GM12878 (cell line): ENCODE data around the gene DMKN. TPM values are rescaled to one million over a fixed set of nuclear protein-coding genes. Genes with fewer than 3 reads are reported as not detected.

Experiments used
- ASH2L ChIP-seq: fragments of 300-600, 200-600 bp; sonication (generic); IDR thresholded peaks from 2 replicates; pipeline ENCODE4 v1.6.1; 2017; ENCODE audit warnings: low read depth, mild to moderate bottlenecking, borderline replicate concordance
- CREM ChIP-seq: IDR thresholded peaks from 2 replicates; pipeline ENCODE4 v1.6.1; 2014; ENCODE audit warnings: antibody characterized with exemption, low read depth
- E2F8 ChIP-seq: fragments of 450-650 bp; IDR thresholded peaks from 2 replicates; pipeline ENCODE4 v1.6.1; 2018; ENCODE audit warnings: mild to moderate bottlenecking, low read depth, moderate library complexity; ENCODE audit not compliant: partially characterized antibody
- EGR1 ChIP-seq, 2 experiments: IDR thresholded peaks; 1 replicate in 1 of 2; 2 replicates in 1 of 2; pipeline ENCODE4 v1.6.1; 2011 to 2012; ENCODE audit warnings: low read depth in 2 of 2, low read length in 2 of 2, borderline replicate concordance in 1 of 2, mild to moderate bottlenecking in 1 of 2, moderate library complexity in 1 of 2
- EP300 ChIP-seq, 2 experiments: fragments of 150-350 bp in 1 of 2; IDR thresholded peaks; 2 replicates each; pipeline ENCODE4 v1.6.1; 2011 to 2012; ENCODE audit warnings: low read depth in 2 of 2, low read length in 2 of 2, borderline replicate concordance in 1 of 2, improper control_type of control experiment in 1 of 2, inconsistent platforms in 1 of 2; ENCODE audit not compliant: control insufficient read depth in 1 of 2
- ETV6 ChIP-seq, 2 experiments: fragments of 450-650 bp in 1 of 2; IDR thresholded peaks in 1 of 2; conservative IDR thresholded peaks in 1 of 2; 2 replicates each; pipeline ENCODE4 v1.6.1; 2014; ENCODE audit warnings: antibody characterized with exemption in 1 of 2, borderline replicate concordance in 1 of 2, low read depth in 1 of 2, mild to moderate bottlenecking in 1 of 2, moderate library complexity in 1 of 2
- FOXM1 ChIP-seq: IDR thresholded peaks from 2 replicates; pipeline ENCODE4 v1.6.1; 2012; ENCODE audit warnings: low read depth, mild to moderate bottlenecking, inconsistent platforms, low read length, moderate library complexity
- NBN ChIP-seq: fragments of 450-650 bp; IDR thresholded peaks from 2 replicates; pipeline ENCODE4 v1.6.1; 2016
- NR2C1 ChIP-seq: fragments of 450-650 bp; IDR thresholded peaks from 2 replicates; pipeline ENCODE4 v1.6.1; 2017; ENCODE audit warnings: antibody characterized with exemption, mild to moderate bottlenecking, moderate library complexity
- NR2C2 ChIP-seq: IDR thresholded peaks from 2 replicates; pipeline ENCODE4 v1.6.1; 2011; ENCODE audit warnings: borderline replicate concordance, low read depth; ENCODE audit not compliant: control insufficient read depth, insufficient read length
- NR2F1 ChIP-seq: fragments of 450-650 bp; conservative IDR thresholded peaks from 2 replicates; pipeline ENCODE4 v1.6.1; 2017; ENCODE audit warnings: mild to moderate bottlenecking
- PKNOX1 ChIP-seq: fragments of 450-650 bp; IDR thresholded peaks from 2 replicates; pipeline ENCODE4 v1.6.1; 2016; ENCODE audit warnings: mild to moderate bottlenecking
- POU2F2 ChIP-seq: IDR thresholded peaks from 3 replicates; pipeline ENCODE4 v1.6.1; 2011; ENCODE audit warnings: low read depth, mild to moderate bottlenecking, low read length, borderline replicate concordance
- RAD21 ChIP-seq: IDR thresholded peaks from 2 replicates; pipeline ENCODE4 v1.6.1; 2011; ENCODE audit warnings: mild to moderate bottlenecking, low read depth, low read length, moderate library complexity; ENCODE audit not compliant: insufficient read depth
- RELA ChIP-seq: fragments of 450-650 bp; IDR thresholded peaks from 2 replicates; pipeline ENCODE4 v1.8.0; 2014; ENCODE audit warnings: borderline replicate concordance; ENCODE audit not compliant: partially characterized antibody
- SMC3 ChIP-seq: IDR thresholded peaks from 2 replicates; pipeline ENCODE4 v1.6.1; 2011; ENCODE audit warnings: low read length, improper control_type of control experiment, borderline replicate concordance
- SP1 ChIP-seq: IDR thresholded peaks from one replicate; pipeline ENCODE4 v1.6.1; 2011; ENCODE audit warnings: low read depth, low read length
- SUPT20H ChIP-seq: IDR thresholded peaks from 2 replicates; pipeline ENCODE4 v1.6.1; 2011; ENCODE audit warnings: low read depth, mild to moderate bottlenecking, low read length, moderate library complexity, borderline replicate concordance; ENCODE audit not compliant: control insufficient read depth
- polyA plus RNA-seq, 11 experiments: library from polyadenylated mRNA; depleted of rRNA in 4 of 11; unstranded in 6 of 11; stranded (reverse) in 5 of 11; fragments of >200 nt; fragmentation: Nextera tagmentation in 4 of 11; fragmentation: Illumina TruSeq in 1 of 11; extraction: Ambion mirVana in 4 of 11; extraction: Trizol in 1 of 11; gene quantifications; 1 replicate in 1 of 11; 2 replicates in 10 of 11; pipeline versions ENCODE4 v1.2.1 to v1.2.3, GENCODE V29; 2011 to 2016; ENCODE audit warnings: inconsistent platforms in 2 of 11, missing spikeins in 2 of 11, low read depth in 1 of 11
- total RNA-seq, 4 experiments: library from RNA; depleted of rRNA in 3 of 4; stranded (reverse); fragments of >200 nt in 3 of 4; fragmentation: Illumina TruSeq in 1 of 4; extraction: Trizol in 1 of 4; gene quantifications; 2 replicates each; pipeline versions ENCODE4 v1.2.1 to v1.2.3, GENCODE V29; 2013 to 2021
- TF ChIP-seq, protein P1 (sequence below): IDR thresholded peaks from 2 replicates; pipeline ENCODE4 v1.6.1; 2011; ENCODE audit warnings: borderline replicate concordance, low read depth, mild to moderate bottlenecking, moderate library complexity, mixed read lengths, low read length; ENCODE audit not compliant: insufficient read depth; ENCODE audit errors: extremely low read length

The DMKN gene
- total and polyA plus RNA-seq, 10 of the 15 experiments (the other 5 are each of a cell fraction or from before 2014, with no cell fraction given) = 36.4 to 114 (median 58.6) TPM

- TF ChIP-seq NR2C1 (no peak), PKNOX1 (peak; percentile 62), RAD21 (peak; percentile 65), SP1 (peak; percentile 31), EP300 (IDR thresholded peaks at IDR 0.05; ENCODE audit: borderline replicate concordance in 1 of 2, control insufficient read depth in 1 of 2, low read depth in 2 of 2, low read length in 2 of 2) (peak; percentile 92 to 97), ETV6 (conservative IDR thresholded peaks at IDR 0.05 in 1 of 2, IDR thresholded peaks at IDR 0.05 in 1 of 2; ENCODE audit: borderline replicate concordance in 1 of 2, low read depth in 1 of 2) (peak in 1 of 2 experiments; percentile 100; a peak in 2 of 4 replicates), FOXM1 (peak; percentile 95), ASH2L (no peak), NR2C2 (no peak), NR2F1 (peak; percentile 63), POU2F2 (peak; percentile 50; the same call in 2 of the 3 replicates), EGR1 (IDR thresholded peaks at IDR 0.05; ENCODE audit: borderline replicate concordance in 1 of 2, low read depth in 2 of 2, low read length in 2 of 2) (0 out of 3 replicates have a peak, but pooled peaks of 1 of the 2 experiments have one; percentile 43), SMC3 (peak; percentile 26; the same call in 1 of the 2 replicates), RELA (peak; percentile 90), CREM (peak; percentile 81; the same call in 1 of the 2 replicates), E2F8 (peak; percentile 28), SUPT20H (no peak), NBN (peak; percentile 99)
- TF ChIP-seq, protein P1, sequence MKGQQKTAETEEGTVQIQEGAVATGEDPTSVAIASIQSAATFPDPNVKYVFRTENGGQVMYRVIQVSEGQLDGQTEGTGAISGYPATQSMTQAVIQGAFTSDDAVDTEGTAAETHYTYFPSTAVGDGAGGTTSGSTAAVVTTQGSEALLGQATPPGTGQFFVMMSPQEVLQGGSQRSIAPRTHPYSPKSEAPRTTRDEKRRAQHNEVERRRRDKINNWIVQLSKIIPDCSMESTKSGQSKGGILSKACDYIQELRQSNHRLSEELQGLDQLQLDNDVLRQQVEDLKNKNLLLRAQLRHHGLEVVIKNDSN = no peak
Measured at GRCh38 chr19:35462476-35462953, 50.9 kb downstream of the DMKN start (continued).
